HG03378 (cell line): Measurements from ENCODE around the gene KRTAP6-1.

Experiments
- ATAC-seq: cut with Tn5 transposase; IDR thresholded peaks from one replicate; pipeline ENCODE4 v1.9.1; 2021; ENCODE audit warnings: mild to moderate bottlenecking, moderate library complexity; ENCODE audit not compliant: unreplicated experiment

The KRTAP6-1 gene, protein sequence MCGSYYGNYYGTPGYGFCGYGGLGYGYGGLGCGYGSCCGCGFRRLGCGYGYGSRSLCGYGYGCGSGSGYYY

DNA sequence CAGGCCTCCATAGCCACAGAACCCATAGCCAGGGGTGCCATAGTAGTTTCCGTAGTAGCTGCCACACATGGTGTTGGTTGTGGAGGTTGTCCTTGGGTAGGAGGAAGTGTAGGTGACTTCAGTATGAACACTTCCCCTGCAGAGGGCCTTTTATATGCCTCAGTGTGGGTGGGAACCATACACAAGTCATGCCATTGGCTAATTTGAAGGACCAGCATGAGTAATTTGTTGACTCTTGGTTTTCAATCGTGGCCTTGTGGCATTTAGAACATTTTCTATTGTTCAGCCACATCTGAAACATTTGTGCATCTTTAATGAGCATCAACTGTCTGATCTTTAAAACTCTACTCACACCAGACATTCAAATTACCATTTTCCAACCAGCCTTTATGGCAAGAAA lies at the start of gene KRTAP6-1:
Gene KRTAP6-1 (minus strand): TSS at position 95 of the 400 bp plus-strand sequence. CDS start 26 bp downstream, at position 69.
- ATAC-seq: no peak

DNA sequence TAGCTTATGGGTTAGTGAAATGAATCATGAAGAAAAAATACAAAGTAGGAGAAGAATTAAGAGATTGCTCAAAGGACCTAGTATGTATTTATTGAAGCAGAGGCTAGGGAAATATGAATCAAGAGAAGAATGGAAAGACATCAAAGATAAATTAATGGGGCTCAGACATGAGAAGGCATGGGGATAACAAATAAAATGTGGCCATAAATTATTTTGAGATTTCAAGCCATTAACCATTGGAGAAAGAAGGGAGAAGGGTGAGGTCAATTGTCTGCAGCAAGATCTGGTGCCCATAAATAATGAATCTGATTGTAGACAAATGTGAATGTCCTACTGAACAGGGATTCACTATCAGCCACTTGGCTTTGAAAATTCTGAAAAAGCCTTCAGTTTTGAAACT lies 39.2 kb upstream of the KRTAP6-1 start:
- no peak for ATAC-seq

DNA sequence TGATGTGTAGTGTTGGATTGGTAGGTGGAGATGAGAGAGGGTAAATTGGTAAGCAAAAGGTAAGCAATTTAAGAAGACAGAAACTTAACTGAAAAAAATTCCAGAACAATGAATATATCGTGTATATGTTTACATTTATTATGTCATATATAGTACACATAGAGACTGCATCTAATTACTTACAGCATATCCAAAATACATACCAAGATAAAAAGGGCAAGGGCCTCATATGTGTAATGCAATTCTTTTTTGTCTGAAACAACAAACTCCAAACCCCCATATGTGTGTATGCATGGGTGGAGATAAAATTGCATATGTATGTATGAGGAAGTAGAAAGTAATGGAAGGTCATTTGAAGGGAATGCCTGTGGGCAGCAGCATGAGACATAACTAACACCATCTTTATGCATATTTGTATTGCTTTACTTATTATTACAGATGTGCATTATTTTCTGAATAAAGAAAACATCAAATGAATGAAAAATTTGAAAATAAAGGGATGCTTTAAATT lies 33.2 kb upstream of the KRTAP6-1 start:
- ATAC-seq: no peak

DNA sequence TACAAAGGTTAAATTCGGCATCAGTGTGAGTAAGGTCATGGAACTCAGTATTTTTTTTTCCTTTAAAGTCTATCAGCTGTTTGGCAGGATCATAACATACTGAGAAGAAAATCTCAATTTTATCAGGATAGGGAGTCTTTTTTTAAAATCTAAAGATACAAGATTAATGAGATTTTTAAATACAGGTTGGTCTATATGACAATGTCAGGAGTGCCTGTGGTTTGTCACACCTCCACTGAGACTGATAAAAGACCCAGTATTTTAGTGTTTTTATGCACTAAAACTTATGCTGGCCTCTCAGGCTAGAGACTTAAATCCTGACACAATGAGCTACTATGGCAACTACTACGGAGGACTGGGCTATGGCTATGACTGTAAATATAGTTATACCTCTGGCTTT lies 28.8 kb upstream of the KRTAP6-1 start, which contains the start of gene KRTAP20-3:
Gene KRTAP20-3 (plus strand): TSS at position 301 of the 400 bp plus-strand sequence.
- ATAC-seq: no peak

DNA sequence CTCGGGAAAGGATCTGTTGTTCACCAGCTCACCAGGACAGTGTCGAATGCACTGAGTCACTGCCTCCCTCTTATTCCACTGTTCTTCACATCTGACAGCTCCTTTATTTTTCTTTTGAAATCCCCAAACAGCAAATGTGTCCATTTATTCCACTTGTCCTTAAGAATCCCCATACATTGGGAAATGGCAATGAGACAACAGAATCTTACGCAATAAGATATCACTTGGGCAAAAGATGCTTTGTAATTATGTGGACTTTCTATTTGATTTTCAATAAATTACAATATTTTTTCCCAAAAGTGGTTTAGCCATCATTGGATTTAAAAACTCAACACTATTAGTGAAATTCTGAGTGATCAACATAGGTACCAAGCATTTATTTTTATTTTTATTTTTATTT lies 25.0 kb upstream of the KRTAP6-1 start:
- ATAC-seq: no peak

DNA sequence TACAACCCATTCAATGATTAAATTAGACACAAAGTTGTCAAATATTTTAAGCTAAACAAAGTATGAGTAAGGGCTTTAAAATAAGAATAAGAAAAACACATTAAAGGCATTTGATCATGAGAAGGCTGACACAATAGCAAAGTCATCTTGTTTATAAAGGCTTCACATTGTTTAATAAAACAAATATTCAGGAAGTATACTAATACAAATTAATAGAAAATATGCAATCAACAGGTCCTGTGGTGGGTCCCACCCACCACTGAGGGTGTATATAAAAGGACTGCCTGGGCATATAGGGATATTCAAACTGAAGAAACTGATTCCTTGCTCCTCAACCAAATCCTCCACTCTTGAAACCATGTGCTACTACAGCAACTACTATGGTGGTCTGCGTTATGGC lies 21.2 kb upstream of the KRTAP6-1 start, which contains the start of gene KRTAP20-2:
Gene KRTAP20-2 (plus strand): TSS at position 301 of the 400 bp plus-strand sequence. CDS start 58 bp downstream, at position 359.
- no peak for ATAC-seq

DNA sequence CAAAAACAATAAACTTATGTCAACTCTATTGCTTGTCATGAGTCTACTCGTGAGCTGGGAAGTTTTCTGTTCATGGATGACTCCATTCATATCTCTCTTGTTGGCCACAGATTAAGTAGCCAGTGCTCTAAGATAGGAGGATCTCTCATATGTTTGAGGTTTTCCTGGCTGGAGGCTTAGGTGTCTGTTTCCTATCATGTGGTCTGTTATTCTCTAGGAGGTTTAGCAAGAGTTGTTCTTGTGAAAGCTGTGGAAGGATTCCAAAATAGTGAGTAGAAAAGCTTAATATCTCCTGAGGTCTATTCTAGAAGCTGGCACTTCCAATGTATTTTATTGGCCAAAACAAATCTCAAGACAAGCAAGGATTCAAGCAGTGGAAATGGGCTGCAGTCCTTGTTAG lies 15.5 kb upstream of the KRTAP6-1 start:
- no peak for ATAC-seq

DNA sequence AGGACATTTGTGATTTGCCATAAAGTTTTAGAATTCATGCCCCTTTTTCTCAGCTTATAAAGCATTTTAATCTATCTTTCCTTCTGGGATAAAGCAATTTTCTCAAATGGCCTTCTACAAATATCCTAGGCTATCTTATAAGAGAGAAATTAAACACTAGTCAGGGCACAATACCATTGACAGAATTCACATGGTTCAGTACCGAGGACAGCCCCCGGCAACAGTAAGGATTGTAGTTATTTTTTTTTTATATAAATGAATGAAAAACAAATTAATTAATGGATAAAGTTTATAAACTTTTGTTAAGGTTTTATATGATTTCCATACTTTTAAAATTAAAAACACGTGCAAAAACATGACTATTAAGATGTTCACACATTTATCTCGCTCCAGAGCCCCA lies 14.4 kb upstream of the KRTAP6-1 start:
- ATAC-seq: no peak

DNA sequence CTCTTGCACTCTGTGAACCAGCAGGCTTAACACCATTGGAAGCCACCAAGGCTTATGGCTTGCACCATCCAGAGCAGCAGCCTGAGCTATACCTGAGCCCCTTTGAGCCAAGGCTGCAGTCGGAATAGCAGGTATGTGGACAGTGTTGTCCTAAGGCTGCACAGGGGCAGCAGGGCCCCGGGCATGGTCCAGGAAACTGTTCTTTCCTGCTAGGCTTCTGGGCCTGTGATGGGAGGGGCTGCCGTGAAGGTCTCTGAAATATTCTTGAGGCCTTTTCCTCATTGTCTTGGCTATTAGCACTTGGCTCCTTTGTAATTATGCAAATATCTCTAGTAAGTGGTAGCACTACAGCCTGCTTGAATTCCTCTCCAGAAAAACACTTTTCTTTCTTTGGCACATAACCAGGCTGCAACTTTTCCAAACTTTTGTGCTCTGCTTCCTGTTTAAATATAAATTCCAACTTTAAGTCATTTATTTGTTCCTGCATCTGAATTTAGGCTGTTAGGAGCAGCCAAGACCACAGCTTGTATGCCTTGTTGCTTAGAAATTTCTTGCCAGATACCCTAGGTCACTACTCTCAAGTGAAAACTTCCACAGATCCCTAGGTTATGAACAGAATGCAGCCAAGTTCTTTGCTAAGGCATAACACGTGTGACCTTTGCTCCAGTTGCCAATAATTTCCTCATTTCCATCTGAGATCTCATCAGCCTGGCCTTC lies 11.9 kb upstream of the KRTAP6-1 start:
- ATAC-seq: no peak

DNA sequence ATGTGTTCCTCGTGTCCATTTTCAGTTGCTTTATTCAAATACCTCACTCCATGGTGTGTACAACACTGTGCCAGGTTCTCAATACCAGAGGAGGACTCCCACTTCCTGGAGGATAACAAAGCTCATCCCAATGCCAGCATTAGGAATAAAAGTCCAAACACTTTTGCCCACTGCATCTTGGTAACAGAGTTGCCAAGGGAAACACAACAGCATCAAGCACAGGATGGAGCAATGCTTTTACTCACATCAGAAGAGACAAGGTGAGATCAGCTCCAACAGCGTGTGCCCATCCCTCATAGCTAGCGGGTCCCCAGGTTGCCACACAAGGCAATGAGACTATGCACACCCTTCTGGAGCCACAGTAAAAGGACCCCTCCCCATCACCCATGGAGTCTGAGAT lies 9.6 kb upstream of the KRTAP6-1 start:
- ATAC-seq: no peak

DNA sequence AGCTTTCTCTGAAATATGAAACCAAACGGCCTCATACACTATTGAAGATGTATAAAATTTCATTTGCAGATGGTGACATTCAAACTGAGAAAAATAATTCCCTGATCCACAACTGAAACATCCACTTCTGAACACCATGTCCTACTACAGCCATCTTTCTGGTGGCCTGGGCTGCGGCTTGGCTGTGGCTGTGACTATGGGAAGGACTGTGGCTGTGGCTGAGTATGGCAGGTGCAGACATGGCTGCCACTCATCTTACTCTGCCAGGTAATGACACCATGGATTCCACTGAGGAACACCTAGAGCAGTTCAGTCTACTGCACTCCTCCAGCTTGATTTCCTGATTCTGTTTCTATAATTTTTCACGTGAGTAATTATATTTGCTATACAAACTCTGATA lies 6.8 kb upstream of the KRTAP6-1 start, which contains the start of gene KRTAP20-4:
Gene KRTAP20-4 (plus strand): TSS at position 106 of the 400 bp plus-strand sequence.
- no peak for ATAC-seq

DNA sequence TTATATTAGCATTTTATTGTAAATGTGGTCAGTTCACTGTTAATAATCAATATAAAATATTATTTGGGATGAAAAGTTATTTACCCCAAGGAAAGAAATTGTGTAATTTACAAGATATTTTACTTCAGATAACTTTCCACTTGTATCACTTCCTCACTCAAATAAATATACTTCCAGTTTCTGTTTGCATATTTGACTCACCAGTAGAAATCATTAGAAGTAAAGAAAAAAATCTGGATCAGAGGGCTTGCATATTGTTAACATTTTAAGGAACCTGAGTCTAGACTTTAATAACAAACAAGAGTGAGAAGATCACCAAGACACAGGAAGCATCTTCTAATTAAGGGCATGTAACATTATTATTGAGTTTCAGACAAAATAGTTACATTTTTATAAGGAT lies 6.3 kb upstream of the KRTAP6-1 start:
- no peak for ATAC-seq

DNA sequence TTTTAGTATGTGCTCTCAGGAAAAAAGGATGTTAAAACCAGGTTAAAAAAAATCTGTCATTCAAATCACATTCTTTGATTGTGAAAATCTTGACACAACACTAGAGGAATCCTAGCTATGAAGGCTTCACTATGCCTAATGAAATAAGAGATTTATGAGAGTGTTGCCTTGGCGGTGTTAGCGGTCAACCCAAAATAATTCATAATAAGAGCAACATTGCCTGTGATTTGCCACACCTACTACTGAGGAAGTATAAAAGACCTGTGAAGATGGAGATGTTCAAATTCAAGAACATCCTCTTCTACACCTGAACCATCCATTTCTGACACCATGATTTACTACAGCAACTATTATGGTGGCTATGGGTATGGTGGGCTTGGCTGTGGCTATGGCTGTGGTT lies 2.4 kb upstream of the KRTAP6-1 start, which contains the start of gene KRTAP20-1:
Gene KRTAP20-1 (plus strand): TSS at position 301 of the 400 bp plus-strand sequence. CDS start 30 bp downstream, at position 331.
- ATAC-seq: no peak

DNA sequence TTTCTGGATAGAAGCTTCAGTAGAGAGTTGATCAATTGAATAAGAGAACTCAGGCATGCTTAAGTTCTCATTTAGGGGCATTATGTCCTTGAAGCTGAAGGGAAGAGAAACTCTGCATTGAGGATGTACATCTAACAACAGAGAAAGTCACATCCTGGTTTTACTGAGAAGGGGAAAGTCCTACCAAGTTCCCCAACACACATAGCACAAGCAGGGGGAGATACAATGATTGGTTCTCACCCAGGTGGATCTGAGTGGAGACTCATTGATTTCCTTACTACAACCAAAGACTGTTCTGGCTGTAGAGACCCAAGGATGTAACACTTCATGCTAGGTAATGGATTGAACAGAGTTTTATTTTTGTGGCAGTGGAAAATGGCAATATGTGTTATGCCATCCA lies 1.5 kb upstream of the KRTAP6-1 start:
- ATAC-seq: no peak

DNA sequence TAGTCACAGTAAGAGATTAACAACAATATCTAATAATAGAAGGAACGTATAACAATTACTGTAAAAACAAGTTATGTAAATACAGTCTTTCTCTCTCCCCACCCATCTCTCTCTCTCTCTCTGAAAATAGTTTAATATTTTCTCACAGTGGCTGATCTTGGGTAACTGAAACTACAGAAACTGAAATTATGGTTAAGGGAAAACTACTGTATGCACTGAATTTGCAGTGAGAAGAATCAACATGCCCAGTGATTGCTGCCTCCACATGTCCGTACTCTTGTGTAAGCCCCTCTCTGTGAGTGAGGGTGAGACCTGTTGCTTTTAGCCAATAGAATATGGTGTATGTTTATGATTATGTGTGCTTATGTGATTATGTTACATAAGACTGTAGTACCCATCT lies 1.6 kb downstream of the KRTAP6-1 start:
- ATAC-seq: no peak

DNA sequence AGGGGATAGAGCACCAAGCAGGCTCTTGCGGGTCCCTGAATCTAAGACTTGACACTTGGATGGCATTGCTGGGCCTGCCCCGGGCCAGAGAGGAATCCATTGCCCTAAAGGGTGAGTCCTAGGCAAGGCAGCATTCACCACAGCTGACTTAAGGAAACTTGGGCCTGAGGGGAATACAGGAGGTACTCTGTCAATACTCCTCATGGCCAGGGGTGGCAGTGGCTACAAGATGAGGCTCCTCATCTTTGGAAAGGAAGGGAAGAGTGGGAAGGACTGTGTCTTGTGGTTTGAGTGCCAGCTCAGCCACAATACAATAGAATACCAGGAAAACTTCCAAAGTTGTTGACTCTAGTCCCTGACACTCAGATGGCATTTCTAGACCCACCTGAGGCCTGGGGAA lies 7.8 kb downstream of the KRTAP6-1 start:
- ATAC-seq: no peak

DNA sequence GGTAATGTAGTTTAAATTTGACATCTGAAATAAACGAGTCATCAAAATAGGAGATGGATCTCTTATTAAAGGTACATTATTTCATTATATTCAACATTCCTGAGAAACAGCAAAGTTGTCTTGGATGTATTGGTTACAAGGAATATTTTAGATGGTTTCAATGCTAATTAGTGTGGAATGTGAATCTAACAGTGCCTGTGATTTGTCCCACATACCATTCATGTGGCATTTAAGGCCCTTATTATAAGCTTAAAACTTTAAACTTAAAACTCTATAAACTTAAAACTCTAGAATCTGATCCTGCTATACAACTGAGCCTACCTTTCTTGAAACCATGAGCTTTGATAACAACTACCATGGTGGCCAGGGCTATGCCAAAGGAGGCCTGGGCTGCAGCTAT lies 12.9 kb downstream of the KRTAP6-1 start, which contains the start of gene KRTAP22-1:
Gene KRTAP22-1 (plus strand): TSS at position 301 of the 400 bp plus-strand sequence.
- no peak for ATAC-seq

DNA sequence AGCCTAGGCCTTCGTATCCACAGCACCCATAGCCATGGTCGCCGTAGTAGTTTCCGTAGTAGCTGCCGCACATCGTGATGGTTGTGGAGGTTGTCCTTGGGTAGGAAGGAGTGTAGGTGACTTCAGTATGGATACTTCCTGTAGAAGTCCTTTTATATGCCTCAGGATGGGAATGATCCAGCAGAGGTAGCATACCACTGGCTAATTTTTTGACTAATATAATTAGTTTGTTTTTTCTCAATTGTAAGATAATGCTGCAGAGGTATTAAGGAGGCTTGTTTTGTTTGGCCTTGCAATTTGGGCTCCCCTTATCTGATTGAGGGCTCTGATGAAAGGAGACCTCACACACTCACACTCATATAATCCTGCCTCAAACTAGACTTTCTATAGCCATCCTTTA lies 14.9 kb downstream of the KRTAP6-1 start, which contains the start of gene KRTAP6-2:
Gene KRTAP6-2 (minus strand): TSS at position 101 of the 400 bp plus-strand sequence. CDS start 28 bp downstream, at position 73.
- ATAC-seq: no peak

DNA sequence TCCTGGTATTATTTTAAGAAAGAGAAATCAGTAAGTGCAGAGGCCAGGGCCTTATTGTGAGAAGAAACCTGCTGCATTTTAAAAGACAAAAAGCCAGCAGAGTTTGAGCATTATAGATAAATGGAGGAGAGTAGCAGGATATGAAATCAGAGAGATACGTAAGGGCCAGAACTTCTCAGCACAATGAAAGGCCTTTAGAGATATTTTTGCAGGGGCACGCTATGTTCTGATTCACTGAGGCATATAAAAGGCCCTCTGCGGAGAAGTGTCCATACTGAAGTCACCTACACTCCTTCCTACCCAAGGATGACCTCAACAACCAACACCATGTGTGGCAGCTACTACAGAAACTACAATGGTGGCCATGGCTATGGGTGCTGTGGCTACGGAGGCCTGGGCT lies 21.6 kb downstream of the KRTAP6-1 start, which contains the start of gene KRTAP6-3:
Gene KRTAP6-3 (plus strand): TSS at position 301 of the 400 bp plus-strand sequence. CDS start 6 bp downstream, at position 307.
- no peak for ATAC-seq

DNA sequence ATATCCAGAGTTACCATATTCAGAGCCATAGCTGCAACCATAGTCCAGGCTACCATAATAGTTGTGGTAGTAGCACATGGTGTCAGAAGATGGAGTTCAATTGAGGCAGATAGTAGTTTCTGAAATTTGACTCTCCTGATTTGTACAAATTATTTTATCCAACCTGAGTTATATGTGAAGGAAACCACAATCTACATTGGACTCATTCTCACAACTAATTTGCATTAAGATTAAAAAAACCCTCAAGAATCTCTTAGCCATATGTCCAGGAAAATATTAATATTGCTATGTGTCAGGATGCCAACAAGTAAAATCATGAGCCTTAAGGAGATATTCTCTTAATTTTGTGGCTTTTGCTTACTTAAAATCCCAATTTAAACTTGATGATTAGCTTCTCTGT lies 23.4 kb downstream of the KRTAP6-1 start, which contains the start of gene KRTAP22-2:
Gene KRTAP22-2 (minus strand): TSS at position 101 of the 400 bp plus-strand sequence.
- no peak for ATAC-seq

DNA sequence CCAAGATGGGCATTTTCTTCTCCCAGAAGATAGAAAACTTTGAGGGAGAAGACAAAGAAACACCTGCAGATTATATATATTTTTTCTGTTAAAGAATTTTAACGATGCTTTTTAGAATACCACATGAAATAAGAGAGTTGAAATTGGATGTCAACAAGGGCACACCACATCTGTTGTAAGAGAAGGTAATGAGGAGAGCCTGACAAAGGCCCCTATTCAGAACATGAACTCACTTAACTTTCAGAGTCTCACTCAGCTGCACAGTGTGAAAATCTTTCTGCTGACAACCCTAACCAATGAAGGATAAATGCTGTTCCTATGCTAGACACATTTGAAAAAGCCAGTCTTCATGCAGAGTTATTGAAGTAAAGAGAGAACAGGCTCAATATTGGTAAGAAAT lies 30.9 kb downstream of the KRTAP6-1 start:
- ATAC-seq: no peak

DNA sequence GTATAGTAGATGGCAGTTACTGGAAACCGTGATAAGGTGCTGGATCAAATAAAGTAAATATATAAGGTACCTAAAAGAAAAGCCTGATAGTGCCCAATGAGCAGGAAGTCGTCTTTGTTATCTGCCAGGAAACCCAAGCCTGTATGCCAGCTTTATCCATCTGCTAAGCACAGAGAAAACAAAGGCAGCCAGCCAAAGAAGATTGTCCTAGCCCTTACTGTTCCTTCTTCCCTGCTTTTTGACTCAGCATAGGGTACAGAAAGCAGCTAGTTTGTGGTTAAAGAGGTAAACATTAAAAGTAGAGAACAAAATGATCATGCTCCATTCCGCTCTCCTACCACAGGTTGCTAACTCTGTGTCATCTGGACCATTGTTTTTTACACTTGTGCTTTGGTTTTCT lies 33.6 kb downstream of the KRTAP6-1 start:
- no peak for ATAC-seq
